A549 (cell line): Measurements from ENCODE around the gene HIC2. TPM values are rescaled to one million over a fixed set of nuclear protein-coding genes. Genes with fewer than 3 reads are reported as not detected.

Experiments used
- ATAC-seq, 2 experiments: fragments of 200-7000 bp in 1 of 2; fragments of >200 bp in 1 of 2; cut with Nextera tagmentation in 1 of 2; cut with Tn5 transposase in 1 of 2; 3 replicates each; pipeline versions ENCODE4 v1.8.0 to v1.9.1; 2018 to 2020; ENCODE audit warnings: mild to moderate bottlenecking in 1 of 2, moderate library complexity in 1 of 2
- CTCF ChIA-PET: fragments of 300-600 bp; sonication (Branson Sonifier 250); formaldehyde crosslinking; extraction: SDS; loops from one replicate; lab custom pipeline; 2021; ENCODE audit warnings: antibody characterized with exemption, inconsistent platforms; lab: Yijun Ruan, JAX
- POLR2A ChIA-PET: fragments of 350-600 bp; formaldehyde crosslinking; extraction: SDS; loops from one replicate; lab custom pipeline; 2021; ENCODE audit warnings: antibody characterized with exemption, inconsistent platforms; lab: Yijun Ruan, JAX
- DNase-seq, 2 experiments: peaks; one replicate each; pipeline versions ENCODE4 v3.0.0 to v3.0.0-alpha.2; 2011 to 2016; ENCODE audit warnings: low read depth in 1 of 2, low spot score in 1 of 2
- FAIRE-seq: peaks from 2 replicates; lab custom pipeline; 2011; peaks lifted over from hg19 to GRCh38; lab: Jason Lieb, UNC
- H3K27ac ChIP-seq, 2 experiments: fragments of >200 bp; sonication (Bioruptor Twin); formaldehyde crosslinking; 3 replicates each; pipeline ENCODE4 v1.5.1; 2016 to 2017
- H3K4me1 ChIP-seq: fragments of >200 bp; sonication (Bioruptor Twin); formaldehyde crosslinking; 3 replicates; pipeline ENCODE4 v1.6.1; 2016
- H3K4me2 ChIP-seq: fragments of >200 bp; sonication (Bioruptor Twin); formaldehyde crosslinking; 3 replicates; pipeline ENCODE4 v1.6.1; 2016
- H3K4me3 ChIP-seq: fragments of >200 bp; sonication (Bioruptor Twin); formaldehyde crosslinking; 3 replicates; pipeline ENCODE4 v1.5.1; 2016
- H3K9me3 ChIP-seq: fragments of >200 bp; sonication (Bioruptor Twin); formaldehyde crosslinking; 3 replicates; pipeline ENCODE4 v1.6.1; 2016
- EHMT2 ChIP-seq: fragments of 200-600 bp; sonication (generic); IDR thresholded peaks from 2 replicates; pipeline ENCODE4 v1.6.1; 2016; ENCODE audit warnings: antibody characterized with exemption, low read depth, mild to moderate bottlenecking, moderate library complexity
- ESRRA ChIP-seq: fragments of 150-350 bp; IDR thresholded peaks from 2 replicates; pipeline ENCODE4 v1.6.1; 2014; ENCODE audit warnings: mild to moderate bottlenecking, low read length, borderline replicate concordance
- FOSL2 ChIP-seq, 2 experiments: fragments of 450-650 bp in 1 of 2; fragments of >200 bp in 1 of 2; sonication (Bioruptor Twin) in 1 of 2; formaldehyde crosslinking; IDR thresholded peaks; 2 replicates each; pipeline versions ENCODE4 v1.5.0 to v1.6.1; 2016 to 2020; ENCODE audit warnings: mild to moderate bottlenecking in 1 of 2, moderate library complexity in 1 of 2
- FOXS1 ChIP-seq: fragments of 250-450 bp; sonication (Bioruptor Pico); IDR thresholded peaks from 2 replicates; pipeline ENCODE4 v1.5.0; 2020; ENCODE audit warnings: mild to moderate bottlenecking, moderate library complexity
- HOXA7 ChIP-seq: fragments of 250-450 bp; sonication (Bioruptor Pico); IDR thresholded peaks from 2 replicates; pipeline ENCODE4 v1.5.0; 2020; ENCODE audit warnings: mild to moderate bottlenecking, moderate library complexity
- HOXB13 ChIP-seq: fragments of 250-450 bp; sonication (Bioruptor Pico); IDR thresholded peaks from 2 replicates; pipeline ENCODE4 v1.5.0; 2020; ENCODE audit warnings: low read depth, mild to moderate bottlenecking, moderate library complexity
- JUNB ChIP-seq: fragments of >200 bp; sonication (Bioruptor Twin); formaldehyde crosslinking; IDR thresholded peaks from 2 replicates; pipeline ENCODE4 v1.6.1; 2016
- MYC ChIP-seq: IDR thresholded peaks from 2 replicates; pipeline ENCODE4 v1.6.1; 2012; ENCODE audit warnings: mild to moderate bottlenecking, inconsistent platforms, low read length, improper control_type of control experiment, borderline replicate concordance
- NPAS2 ChIP-seq: fragments of 250-450 bp; sonication (Bioruptor Pico); IDR thresholded peaks from 2 replicates; pipeline ENCODE4 v1.8.0; 2022; ENCODE audit warnings: mild to moderate bottlenecking, moderate library complexity, borderline replicate concordance
- POLR2AphosphoS2 ChIP-seq: conservative IDR thresholded peaks from 2 replicates; pipeline ENCODE4 v1.6.1; 2012; ENCODE audit warnings: low read length, improper control_type of control experiment, inconsistent platforms
- RAD21 ChIP-seq, 2 experiments: fragments of >200 bp in 1 of 2; sonication (Bioruptor Twin) in 1 of 2; formaldehyde crosslinking in 1 of 2; IDR thresholded peaks in 1 of 2; conservative IDR thresholded peaks in 1 of 2; 2 replicates in 1 of 2; 3 replicates in 1 of 2; pipeline ENCODE4 v1.6.1; 2012 to 2018; ENCODE audit warnings: inconsistent platforms in 1 of 2
- SMC3 ChIP-seq: fragments of >200 bp; sonication (Bioruptor Twin); formaldehyde crosslinking; IDR thresholded peaks from 3 replicates; pipeline ENCODE4 v1.6.1; 2018; ENCODE audit warnings: inconsistent platforms
- ZC3H11A ChIP-seq: fragments of 450-650 bp; IDR thresholded peaks from 2 replicates; pipeline ENCODE4 v1.6.1; 2014; ENCODE audit warnings: antibody characterized with exemption, mild to moderate bottlenecking
- ZFP36 ChIP-seq: fragments of 450-650 bp; IDR thresholded peaks from 2 replicates; pipeline ENCODE4 v1.6.1; 2014; ENCODE audit warnings: borderline replicate concordance; ENCODE audit not compliant: partially characterized antibody
- ZNF302 ChIP-seq: fragments of 250-450 bp; sonication (Bioruptor Pico); IDR thresholded peaks from 2 replicates; pipeline ENCODE4 v1.9.0; 2021; ENCODE audit warnings: inconsistent platforms, mild to moderate bottlenecking, moderate library complexity
- ZSCAN20 ChIP-seq: fragments of 250-450 bp; sonication (Bioruptor Pico); IDR thresholded peaks from 2 replicates; pipeline ENCODE4 v1.8.0; 2022; ENCODE audit warnings: mild to moderate bottlenecking, moderate library complexity
- WGBS: methylation state at CpG from one replicate; pipeline ENCODE4 v1.1.6; 2017; ENCODE audit errors: missing lambda C conversion rate; 5-methylcytosine and 5-hydroxymethylcytosine counted together
- polyA plus RNA-seq, 4 experiments: library from polyadenylated mRNA; depleted of rRNA in 3 of 4; stranded (reverse); fragments of >200 nt; fragmentation: RNase III in 1 of 4; extraction: RNeasy Plus Mini Kit Qiagen cat#74134 plus additional on column Dnase treatment in 1 of 4; gene quantifications; 2 replicates in 3 of 4; 3 replicates in 1 of 4; pipeline ENCODE4 v1.2.3, GENCODE V29; 2011 to 2017
- TF ChIP-seq, protein P1 (sequence below): fragments of 450-650 bp; IDR thresholded peaks from 2 replicates; pipeline ENCODE4 v1.6.1; 2014; ENCODE audit warnings: antibody characterized with exemption
- TF ChIP-seq, protein P2 (sequence below): fragments of >200 bp; sonication (Bioruptor Twin); formaldehyde crosslinking; IDR thresholded peaks from 3 replicates; pipeline ENCODE4 v1.6.1; 2016
- TF ChIP-seq, protein P3 (sequence below): fragments of 200-600 bp; sonication (generic); IDR thresholded peaks from 2 replicates; pipeline ENCODE4 v1.6.1; 2016; ENCODE audit warnings: antibody characterized with exemption, mild to moderate bottlenecking, moderate library complexity
- TF ChIP-seq, protein P4 (sequence below): IDR thresholded peaks from 2 replicates; pipeline ENCODE4 v1.6.1; 2012
- TF ChIP-seq, protein P5 (sequence below): fragments of 150-350 bp; IDR thresholded peaks from 2 replicates; pipeline ENCODE4 v1.6.1; 2014; ENCODE audit warnings: low read depth, mild to moderate bottlenecking, low read length

HIC2 gene
- polyA plus RNA-seq, 2 of the 4 experiments (the other 2 are of a cell fraction), result 1.0 to 2.9 TPM

DNA sequence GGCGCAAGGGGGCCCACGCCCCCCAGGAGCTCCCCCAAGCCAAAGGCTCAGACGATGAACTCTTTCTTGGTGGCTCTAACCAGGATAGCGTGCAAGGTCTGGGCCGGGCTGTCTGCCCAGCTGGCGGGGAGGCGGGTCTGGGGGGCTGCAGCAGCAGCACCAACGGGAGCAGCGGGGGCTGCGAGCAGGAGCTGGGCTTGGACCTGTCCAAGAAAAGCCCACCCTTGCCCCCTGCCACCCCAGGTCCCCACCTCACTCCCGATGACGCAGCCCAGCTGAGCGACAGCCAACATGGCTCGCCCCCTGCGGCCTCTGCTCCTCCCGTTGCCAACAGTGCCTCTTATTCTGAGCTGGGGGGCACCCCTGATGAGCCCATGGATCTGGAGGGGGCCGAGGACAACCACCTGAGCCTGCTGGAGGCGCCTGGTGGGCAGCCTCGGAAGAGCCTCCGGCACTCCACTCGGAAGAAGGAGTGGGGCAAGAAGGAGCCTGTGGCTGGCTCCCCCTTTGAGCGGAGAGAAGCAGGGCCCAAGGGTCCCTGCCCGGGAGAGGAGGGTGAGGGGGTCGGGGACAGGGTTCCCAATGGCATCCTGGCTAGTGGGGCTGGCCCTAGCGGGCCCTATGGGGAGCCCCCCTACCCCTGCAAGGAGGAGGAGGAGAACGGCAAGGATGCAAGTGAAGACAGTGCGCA is 28.4 kb downstream of the HIC2 start:
- POLR2A ChIA-PET, result no interaction called here
- 94% methylated on average over 5 of the region's 27 CpGs for WGBS

DNA sequence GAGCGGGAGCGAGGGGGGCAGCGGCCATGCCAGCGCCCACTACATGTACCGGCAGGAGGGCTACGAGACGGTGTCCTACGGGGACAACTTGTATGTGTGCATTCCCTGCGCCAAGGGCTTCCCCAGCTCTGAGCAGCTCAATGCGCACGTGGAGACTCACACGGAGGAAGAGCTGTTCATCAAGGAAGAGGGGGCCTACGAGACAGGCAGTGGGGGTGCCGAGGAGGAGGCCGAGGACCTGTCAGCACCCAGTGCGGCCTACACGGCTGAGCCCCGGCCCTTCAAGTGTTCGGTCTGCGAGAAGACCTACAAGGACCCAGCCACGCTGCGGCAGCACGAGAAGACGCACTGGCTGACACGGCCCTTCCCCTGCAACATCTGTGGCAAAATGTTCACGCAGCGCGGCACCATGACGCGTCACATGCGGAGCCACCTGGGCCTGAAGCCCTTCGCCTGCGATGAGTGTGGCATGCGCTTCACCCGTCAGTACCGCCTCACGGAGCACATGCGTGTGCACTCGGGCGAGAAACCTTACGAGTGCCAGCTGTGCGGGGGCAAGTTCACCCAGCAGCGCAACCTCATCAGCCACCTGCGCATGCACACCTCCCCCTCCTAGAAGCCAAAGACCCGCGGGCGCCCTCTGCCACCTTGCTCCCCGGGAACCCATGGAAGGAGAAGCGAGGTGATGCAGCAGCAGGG is 29.1 kb downstream of the HIC2 start:
- CTCF ChIA-PET, result no interaction called here
- WGBS, result 95% methylated on average over 30 of the region's 49 CpGs

More for the DNA sequence above, 28.4 kb downstream of the HIC2 start:
- ATAC-seq (no peak), FAIRE-seq (no peak), DNase-seq (no peak)
- H3K9me3 ChIP-seq, result no peaks in the 10 kb centered on the region
- CTCF ChIA-PET, result interaction anchor here (0.6 to 1.5 kb wide), 2 partner anchors 9 to 40 kb away, joined by 3 to 4 read pairs; no protein-coding TSS in a partner anchor
- no peak for TF ChIP-seq POLR2AphosphoS2
- TF ChIP-seq HOXB13, result no peak
- TF ChIP-seq ZNF302 (CRISPR knock-in tag), result no peak
- TF ChIP-seq ESRRA, result no peak
- no peaks in the 10 kb centered on the region for H3K4me1 ChIP-seq
- no peak overlapping the region for H3K4me3 ChIP-seq
- H3K27ac ChIP-seq, result no peak overlapping the region
- H3K4me2 ChIP-seq, result no peak overlapping the region

DNA sequence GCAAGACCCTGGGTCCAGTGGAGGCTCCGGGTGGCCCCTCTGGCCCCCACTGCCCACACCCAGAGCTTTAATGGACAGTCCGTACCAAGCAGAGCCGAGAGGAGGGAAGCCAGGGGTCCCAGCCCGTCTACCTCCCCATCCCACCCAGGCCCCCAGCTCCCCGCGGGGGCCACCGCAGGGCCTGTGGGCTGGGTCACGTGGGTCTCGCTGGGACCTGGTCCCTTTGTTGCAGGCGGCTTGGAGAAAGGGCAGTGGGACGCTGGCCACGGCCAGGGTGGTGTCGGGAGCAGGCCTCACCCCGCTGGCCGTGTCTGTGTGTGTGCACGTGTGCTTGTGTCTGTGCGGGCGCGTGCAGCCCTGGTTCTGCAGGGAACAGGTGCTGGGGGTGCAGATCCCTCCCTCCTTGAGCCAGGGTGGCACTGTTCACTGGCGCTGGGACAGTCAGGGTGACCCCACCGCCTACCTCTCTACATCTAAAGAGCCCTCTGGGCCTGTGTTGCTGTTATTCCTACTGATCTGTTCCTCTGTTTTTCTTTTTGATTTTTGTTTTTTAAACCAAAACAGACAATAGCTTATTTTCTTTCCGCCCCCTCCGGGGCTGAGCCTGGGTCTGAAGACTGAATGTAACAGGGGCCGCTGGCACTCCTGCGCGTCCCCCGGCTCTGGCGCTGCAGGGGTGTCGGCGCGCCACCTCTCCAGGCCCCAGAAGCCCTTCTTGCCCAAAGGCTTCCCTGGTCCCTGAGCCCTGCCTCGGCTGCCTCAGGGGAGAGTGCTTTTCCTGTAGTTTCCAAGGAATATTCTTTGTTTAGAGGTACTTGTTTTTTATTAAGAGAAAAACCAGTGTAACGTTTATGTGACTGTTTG is 29.9 kb downstream of the HIC2 start:
- Histone ChIP-seq H3K4me2 (no peak overlapping the region), H3K4me1 (no peaks in the 10 kb centered on the region), H3K9me3 (no peaks in the 10 kb centered on the region), H3K4me3 (no peak overlapping the region), H3K27ac (no peak overlapping the region)
- CTCF ChIA-PET, result no interaction called here
- ATAC-seq (no peak), DNase-seq (no peak), FAIRE-seq (no peak)
- WGBS, result 89% methylated on average over 21 of the region's 33 CpGs
- POLR2A ChIA-PET, result no interaction called here
- no peak for TF ChIP-seq SMC3
- no peak for TF ChIP-seq POLR2AphosphoS2
- no peak for TF ChIP-seq JUNB
- no peak for TF ChIP-seq HOXB13
- TF ChIP-seq, protein P1, sequence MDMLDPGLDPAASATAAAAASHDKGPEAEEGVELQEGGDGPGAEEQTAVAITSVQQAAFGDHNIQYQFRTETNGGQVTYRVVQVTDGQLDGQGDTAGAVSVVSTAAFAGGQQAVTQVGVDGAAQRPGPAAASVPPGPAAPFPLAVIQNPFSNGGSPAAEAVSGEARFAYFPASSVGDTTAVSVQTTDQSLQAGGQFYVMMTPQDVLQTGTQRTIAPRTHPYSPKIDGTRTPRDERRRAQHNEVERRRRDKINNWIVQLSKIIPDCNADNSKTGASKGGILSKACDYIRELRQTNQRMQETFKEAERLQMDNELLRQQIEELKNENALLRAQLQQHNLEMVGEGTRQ, result no peak
- TF ChIP-seq, protein P2, sequence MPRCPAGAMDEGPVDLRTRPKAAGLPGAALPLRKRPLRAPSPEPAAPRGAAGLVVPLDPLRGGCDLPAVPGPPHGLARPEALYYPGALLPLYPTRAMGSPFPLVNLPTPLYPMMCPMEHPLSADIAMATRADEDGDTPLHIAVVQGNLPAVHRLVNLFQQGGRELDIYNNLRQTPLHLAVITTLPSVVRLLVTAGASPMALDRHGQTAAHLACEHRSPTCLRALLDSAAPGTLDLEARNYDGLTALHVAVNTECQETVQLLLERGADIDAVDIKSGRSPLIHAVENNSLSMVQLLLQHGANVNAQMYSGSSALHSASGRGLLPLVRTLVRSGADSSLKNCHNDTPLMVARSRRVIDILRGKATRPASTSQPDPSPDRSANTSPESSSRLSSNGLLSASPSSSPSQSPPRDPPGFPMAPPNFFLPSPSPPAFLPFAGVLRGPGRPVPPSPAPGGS, result no peak
- TF ChIP-seq HOXA7 (CRISPR knock-in tag), result no peak
- no peak for TF ChIP-seq NPAS2 (CRISPR knock-in tag)
- no peak for TF ChIP-seq FOSL2 (IDR thresholded peaks at IDR 0.05)
- TF ChIP-seq FOSL2 (CRISPR knock-in tag; IDR thresholded peaks at IDR 0.05), result no peak
- TF ChIP-seq, protein P3, sequence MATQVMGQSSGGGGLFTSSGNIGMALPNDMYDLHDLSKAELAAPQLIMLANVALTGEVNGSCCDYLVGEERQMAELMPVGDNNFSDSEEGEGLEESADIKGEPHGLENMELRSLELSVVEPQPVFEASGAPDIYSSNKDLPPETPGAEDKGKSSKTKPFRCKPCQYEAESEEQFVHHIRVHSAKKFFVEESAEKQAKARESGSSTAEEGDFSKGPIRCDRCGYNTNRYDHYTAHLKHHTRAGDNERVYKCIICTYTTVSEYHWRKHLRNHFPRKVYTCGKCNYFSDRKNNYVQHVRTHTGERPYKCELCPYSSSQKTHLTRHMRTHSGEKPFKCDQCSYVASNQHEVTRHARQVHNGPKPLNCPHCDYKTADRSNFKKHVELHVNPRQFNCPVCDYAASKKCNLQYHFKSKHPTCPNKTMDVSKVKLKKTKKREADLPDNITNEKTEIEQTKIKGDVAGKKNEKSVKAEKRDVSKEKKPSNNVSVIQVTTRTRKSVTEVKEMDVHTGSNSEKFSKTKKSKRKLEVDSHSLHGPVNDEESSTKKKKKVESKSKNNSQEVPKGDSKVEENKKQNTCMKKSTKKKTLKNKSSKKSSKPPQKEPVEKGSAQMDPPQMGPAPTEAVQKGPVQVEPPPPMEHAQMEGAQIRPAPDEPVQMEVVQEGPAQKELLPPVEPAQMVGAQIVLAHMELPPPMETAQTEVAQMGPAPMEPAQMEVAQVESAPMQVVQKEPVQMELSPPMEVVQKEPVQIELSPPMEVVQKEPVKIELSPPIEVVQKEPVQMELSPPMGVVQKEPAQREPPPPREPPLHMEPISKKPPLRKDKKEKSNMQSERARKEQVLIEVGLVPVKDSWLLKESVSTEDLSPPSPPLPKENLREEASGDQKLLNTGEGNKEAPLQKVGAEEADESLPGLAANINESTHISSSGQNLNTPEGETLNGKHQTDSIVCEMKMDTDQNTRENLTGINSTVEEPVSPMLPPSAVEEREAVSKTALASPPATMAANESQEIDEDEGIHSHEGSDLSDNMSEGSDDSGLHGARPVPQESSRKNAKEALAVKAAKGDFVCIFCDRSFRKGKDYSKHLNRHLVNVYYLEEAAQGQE, result no peak

More for the DNA sequence above, 29.1 kb downstream of the HIC2 start:
- no peak overlapping the region for H3K4me3 ChIP-seq
- no peak overlapping the region for H3K4me2 ChIP-seq
- no peaks in the 10 kb centered on the region for H3K4me1 ChIP-seq
- TF ChIP-seq ZFP36 (no peak), RAD21 (conservative IDR thresholded peaks at IDR 0.05 in 1 of 2, IDR thresholded peaks at IDR 0.05 in 1 of 2) (no peak), ZSCAN20 (CRISPR knock-in tag) (no peak), FOXS1 (CRISPR knock-in tag) (no peak), POLR2AphosphoS2 (no peak), ZC3H11A (no peak), EHMT2 (no peak), SMC3 (no peak), MYC (no peak), JUNB (no peak)
- TF ChIP-seq, protein P4, sequence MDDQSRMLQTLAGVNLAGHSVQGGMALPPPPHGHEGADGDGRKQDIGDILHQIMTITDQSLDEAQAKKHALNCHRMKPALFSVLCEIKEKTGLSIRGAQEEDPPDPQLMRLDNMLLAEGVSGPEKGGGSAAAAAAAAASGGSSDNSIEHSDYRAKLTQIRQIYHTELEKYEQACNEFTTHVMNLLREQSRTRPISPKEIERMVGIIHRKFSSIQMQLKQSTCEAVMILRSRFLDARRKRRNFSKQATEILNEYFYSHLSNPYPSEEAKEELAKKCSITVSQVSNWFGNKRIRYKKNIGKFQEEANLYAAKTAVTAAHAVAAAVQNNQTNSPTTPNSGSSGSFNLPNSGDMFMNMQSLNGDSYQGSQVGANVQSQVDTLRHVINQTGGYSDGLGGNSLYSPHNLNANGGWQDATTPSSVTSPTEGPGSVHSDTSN, result no peak
- TF ChIP-seq, protein P5, sequence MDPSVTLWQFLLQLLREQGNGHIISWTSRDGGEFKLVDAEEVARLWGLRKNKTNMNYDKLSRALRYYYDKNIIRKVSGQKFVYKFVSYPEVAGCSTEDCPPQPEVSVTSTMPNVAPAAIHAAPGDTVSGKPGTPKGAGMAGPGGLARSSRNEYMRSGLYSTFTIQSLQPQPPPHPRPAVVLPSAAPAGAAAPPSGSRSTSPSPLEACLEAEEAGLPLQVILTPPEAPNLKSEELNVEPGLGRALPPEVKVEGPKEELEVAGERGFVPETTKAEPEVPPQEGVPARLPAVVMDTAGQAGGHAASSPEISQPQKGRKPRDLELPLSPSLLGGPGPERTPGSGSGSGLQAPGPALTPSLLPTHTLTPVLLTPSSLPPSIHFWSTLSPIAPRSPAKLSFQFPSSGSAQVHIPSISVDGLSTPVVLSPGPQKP, result no peak
- TF ChIP-seq, protein P1, result no peak
- H3K27ac ChIP-seq, result no peak overlapping the region
- FAIRE-seq (no peak), DNase-seq (no peak), ATAC-seq (no peak)
- H3K9me3 ChIP-seq, result no peaks in the 10 kb centered on the region
- POLR2A ChIA-PET, result no interaction called here
